Activated CD4-positive, alpha-beta memory T cell treated with anti-CD3 and anti-CD28 coated beads, Interleukin-2, amount 10 ng/mL, durations not matched to agents 7 days and 5 days (primary cell): ENCODE measurements around the gene HSPBP1. TPM values are rescaled to one million over a fixed set of nuclear protein-coding genes. Genes with fewer than 3 reads are reported as not detected.
A peak's percentile ranks its signal among the peaks of the same experiment; 100 is the strongest.

Source experiments
- CTCF ChIA-PET: fragments of 350-600 bp; sonication (Branson Sonifier 250); formaldehyde crosslinking; loops from one replicate; lab custom pipeline; 2021; ENCODE audit warnings: antibody characterized with exemption, inconsistent platforms; lab: Charles Lee
- POLR2A ChIA-PET: fragments of 350-600 bp; sonication (Branson Sonifier 250); formaldehyde crosslinking; loops from one replicate; lab custom pipeline; 2021; ENCODE audit warnings: antibody characterized with exemption; lab: Charles Lee
- DNase-seq: peaks from one replicate; pipeline ENCODE4 v3.0.0-alpha.2; 2020
- H3K27ac Mint-ChIP-seq: one replicate; pipeline ENCODE4 v1.8.0; 2021; ENCODE audit warnings: mild to moderate bottlenecking, mixed read lengths
- H3K27me3 Mint-ChIP-seq: one replicate; pipeline ENCODE4 v1.8.0; 2021; ENCODE audit warnings: mixed read lengths
- H3K36me3 Mint-ChIP-seq: one replicate; pipeline ENCODE4 v1.8.0; 2021; ENCODE audit warnings: low read depth, mixed read lengths
- H3K4me1 Mint-ChIP-seq: one replicate; pipeline ENCODE4 v1.8.0; 2021; ENCODE audit warnings: mixed read lengths
- H3K4me3 Mint-ChIP-seq: one replicate; pipeline ENCODE4 v1.8.0; 2021; ENCODE audit warnings: mild to moderate bottlenecking, mixed read lengths
- H3K9me3 Mint-ChIP-seq: one replicate; pipeline ENCODE4 v1.8.0; 2021; ENCODE audit warnings: mixed read lengths
- total RNA-seq, 2 experiments: library from RNA; stranded (reverse); gene quantifications; one replicate each; pipeline ENCODE4 v1.2.3, GENCODE V29; 2021

The HSPBP1 gene
- total RNA-seq, 2 experiments from 2014 or later, result 28.9 to 29.0 TPM

- no peak for DNase-seq
- H3K36me3 Mint-ChIP-seq, result peaks cover 16% of the 10 kb centered on the region
- H3K4me1 Mint-ChIP-seq, result peaks cover 58% of the 10 kb centered on the region
- ChIA-PET CTCF (interaction anchor here (0.9 to 2.9 kb wide), 2 partner anchors 12 to 23 kb away, joined by 3 to 18 read pairs; no protein-coding TSS in a partner anchor), POLR2A (interaction anchor here (1.0 to 6.9 kb wide), 8 partner anchors 20 to 320 kb away, joined by 3 to 96 read pairs (median 12); partner anchors contain the start of genes FIZ1, KMT5C, PPP1R12C and PPP6R1)
- H3K27me3 Mint-ChIP-seq, result peaks cover 8% of the 10 kb centered on the region
- no peaks in the 10 kb centered on the region for H3K9me3 Mint-ChIP-seq
- H3K27ac Mint-ChIP-seq, result peak overlapping the region; percentile 97
- peak overlapping the region; percentile 100 for H3K4me3 Mint-ChIP-seq
These were observed 570 bp downstream of the HSPBP1 start for GRCh38 chr19:55279340-55279739.

DNA sequence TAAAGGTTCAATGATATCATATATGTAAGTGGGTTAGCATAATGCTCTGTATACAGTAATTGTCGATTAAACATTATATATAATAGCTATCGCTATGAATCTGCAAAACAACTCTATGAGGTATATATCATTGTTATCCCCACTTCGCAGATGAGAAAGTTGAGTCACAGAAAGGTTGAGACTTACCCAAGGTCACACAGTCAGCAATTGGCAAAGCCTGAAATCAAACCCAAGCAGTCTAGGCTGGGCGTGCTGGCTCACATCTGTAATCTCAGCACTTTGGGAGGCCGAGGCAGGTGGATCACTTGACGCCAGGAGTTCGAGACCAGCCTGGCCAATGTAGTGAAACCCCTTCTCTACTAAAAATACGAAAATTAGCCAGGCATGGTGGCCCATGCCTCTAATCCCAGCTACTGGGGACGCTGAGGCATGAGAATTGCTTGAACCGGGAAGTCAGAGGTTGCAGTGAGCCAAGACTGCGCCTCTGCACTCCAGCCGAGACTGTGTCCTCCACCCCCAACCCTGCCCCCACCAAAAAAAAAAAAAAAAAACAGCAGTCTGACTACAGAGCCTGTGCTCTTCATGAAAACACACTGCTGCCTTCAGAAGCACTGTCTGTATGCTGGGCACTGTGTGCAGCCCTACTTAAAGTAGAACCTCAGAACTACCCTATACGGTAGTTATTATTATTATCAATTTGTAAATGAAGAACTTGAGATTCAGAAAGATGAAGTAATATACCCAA is 1.3 kb downstream of the HSPBP1 start:
- POLR2A ChIA-PET, result interaction anchor here (1.0 to 6.9 kb wide), 7 partner anchors 19 to 321 kb away, joined by 3 to 96 read pairs (median 15); partner anchors contain the start of genes FIZ1, KMT5C, PPP1R12C and PPP6R1
- no peaks in the 10 kb centered on the region for H3K9me3 Mint-ChIP-seq
- H3K36me3 Mint-ChIP-seq, result peaks cover 18% of the 10 kb centered on the region
- H3K27ac Mint-ChIP-seq, result peak overlapping the region; percentile 97
- DNase-seq, result no peak
- H3K4me1 Mint-ChIP-seq, result peaks cover 56% of the 10 kb centered on the region
- CTCF ChIA-PET, result interaction anchor here (0.9 to 3.0 kb wide), 7 partner anchors 14 to 189 kb away, joined by 3 to 13 read pairs (median 5); no protein-coding TSS in a partner anchor
- H3K4me3 Mint-ChIP-seq, result peak overlapping the region; percentile 100
- H3K27me3 Mint-ChIP-seq, result peaks cover 7% of the 10 kb centered on the region

- Mint-ChIP-seq H3K27ac (peak overlapping the region; percentile 97), H3K9me3 (no peaks in the 10 kb centered on the region), H3K27me3 (no peaks in the 10 kb centered on the region), H3K36me3 (peaks cover 22% of the 10 kb centered on the region), H3K4me3 (peak overlapping the region; percentile 59), H3K4me1 (peaks cover 51% of the 10 kb centered on the region)
- POLR2A ChIA-PET, result interaction anchor here (0.9 to 6.9 kb wide), 5 partner anchors 16 to 160 kb away, joined by 3 to 96 read pairs (median 8); partner anchors contain the start of genes PPP1R12C, PPP6R1 and UBE2S
- DNase-seq, result no peak
- CTCF ChIA-PET, result interaction anchor here (1.2 to 3.0 kb wide), 6 partner anchors 15 to 190 kb away, joined by 3 to 13 read pairs (median 7); no protein-coding TSS in a partner anchor
These were observed 2.4 kb downstream of the HSPBP1 start for GRCh38 chr19:55277494-55277893.

DNA sequence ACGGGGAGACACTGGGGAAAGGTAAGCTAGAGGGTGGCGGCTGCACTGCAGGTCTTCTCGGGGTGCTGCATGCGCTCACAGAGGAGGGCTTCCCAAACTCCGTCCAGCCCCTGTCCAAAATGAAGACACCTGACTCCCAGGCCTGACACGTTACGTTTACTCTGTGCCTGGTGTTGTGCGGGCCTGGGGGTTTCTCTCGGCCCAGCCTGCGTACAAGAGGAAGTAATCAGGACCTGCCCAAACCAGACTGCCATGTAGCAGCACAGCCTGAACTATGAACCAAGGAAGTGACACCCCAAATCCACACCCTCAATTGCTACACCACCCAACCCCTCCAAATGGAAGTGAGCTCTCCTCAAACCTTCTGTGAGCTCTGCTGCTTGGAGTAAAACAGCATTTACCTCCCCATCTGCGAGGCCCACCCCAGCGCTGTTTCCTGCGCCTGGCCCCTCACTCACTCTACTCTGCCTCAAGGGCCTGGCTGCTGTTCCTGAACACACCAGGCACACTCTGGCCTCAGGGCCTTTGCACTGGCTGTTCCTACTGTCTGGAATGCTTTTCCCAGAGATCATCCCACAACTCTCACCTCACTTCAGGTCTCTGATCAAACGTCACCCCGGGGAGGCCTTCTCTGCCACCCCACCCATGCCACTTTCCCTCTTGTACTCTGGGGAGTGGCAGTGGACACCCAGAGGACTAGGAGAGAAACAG is 3.0 kb downstream of the HSPBP1 start:
- peak overlapping the region; percentile 97 for H3K27ac Mint-ChIP-seq

GRCh38 chr19:55275851-55276719 is 3.8 kb downstream of the HSPBP1 start:
- H3K4me1 Mint-ChIP-seq, result peaks cover 47% of the 10 kb centered on the region
- POLR2A ChIA-PET, result interaction anchor here (2.1 to 6.9 kb wide), 4 partner anchors 16 to 158 kb away, joined by 8 to 96 read pairs (median 44); partner anchors contain the start of genes PPP1R12C, PPP6R1 and UBE2S
- H3K27ac Mint-ChIP-seq, result peak overlapping the region; percentile 97
- no peaks in the 10 kb centered on the region for H3K9me3 Mint-ChIP-seq
- H3K27me3 Mint-ChIP-seq, result no peaks in the 10 kb centered on the region
- H3K36me3 Mint-ChIP-seq, result peaks cover 29% of the 10 kb centered on the region
- CTCF ChIA-PET, result interaction anchor here (0.7 to 3.0 kb wide), 4 partner anchors 16 to 26 kb away, joined by 3 to 13 read pairs (median 11); no protein-coding TSS in a partner anchor
- peak overlapping the region; percentile 59 for H3K4me3 Mint-ChIP-seq
- peak; percentile 49 for DNase-seq

More for the DNA sequence above, 3.0 kb downstream of the HSPBP1 start:
- POLR2A ChIA-PET, result interaction anchor here (0.9 to 6.9 kb wide), 5 partner anchors 15 to 159 kb away, joined by 3 to 96 read pairs (median 8); partner anchors contain the start of genes PPP1R12C, PPP6R1 and UBE2S
- Mint-ChIP-seq H3K27me3 (no peaks in the 10 kb centered on the region), H3K4me3 (peak overlapping the region; percentile 59), H3K36me3 (peaks cover 28% of the 10 kb centered on the region), H3K4me1 (peaks cover 51% of the 10 kb centered on the region), H3K9me3 (no peaks in the 10 kb centered on the region)
- CTCF ChIA-PET, result interaction anchor here (1.4 to 3.0 kb wide), 5 partner anchors 15 to 190 kb away, joined by 3 to 13 read pairs (median 9); no protein-coding TSS in a partner anchor
- peak; percentile 31 for DNase-seq

- Mint-ChIP-seq H3K9me3 (no peaks in the 10 kb centered on the region), H3K4me1 (peaks cover 29% of the 10 kb centered on the region), H3K27ac (no peak overlapping the region), H3K27me3 (no peaks in the 10 kb centered on the region), H3K36me3 (peaks cover 32% of the 10 kb centered on the region), H3K4me3 (no peak overlapping the region)
- POLR2A ChIA-PET, result interaction anchor here (6.9 kb wide), 1 partner anchor 14 kb away, joined by 81 read pairs; the partner anchor contains the start of gene PPP6R1
- CTCF ChIA-PET, result no interaction called here
- DNase-seq, result no peak
These were observed 5.8 kb downstream of the HSPBP1 start for GRCh38 chr19:55273978-55274707.

GRCh38 chr19:55272142-55272541 is 7.8 kb downstream of the HSPBP1 start:
- no peaks in the 10 kb centered on the region for H3K27me3 Mint-ChIP-seq
- peaks cover 16% of the 10 kb centered on the region for H3K4me1 Mint-ChIP-seq
- no peak overlapping the region for H3K27ac Mint-ChIP-seq
- H3K36me3 Mint-ChIP-seq, result peaks cover 32% of the 10 kb centered on the region
- POLR2A ChIA-PET, result interaction anchor here (2.0 kb wide), 1 partner anchor 13 kb away, joined by 6 read pairs; the partner anchor contains the start of gene PPP6R1
- CTCF ChIA-PET, result no interaction called here
- H3K4me3 Mint-ChIP-seq, result no peak overlapping the region
- no peak for DNase-seq
- no peaks in the 10 kb centered on the region for H3K9me3 Mint-ChIP-seq

- POLR2A ChIA-PET, result interaction anchor here (1.1 to 2.5 kb wide), 2 partner anchors 11 to 31 kb away, joined by 3 to 11 read pairs; partner anchors contain the start of gene PPP6R1
- no peak for DNase-seq
- Mint-ChIP-seq H3K27me3 (no peaks in the 10 kb centered on the region), H3K27ac (no peak overlapping the region), H3K4me1 (peaks cover 7% of the 10 kb centered on the region), H3K4me3 (no peak overlapping the region), H3K36me3 (peaks cover 34% of the 10 kb centered on the region), H3K9me3 (peaks cover 7% of the 10 kb centered on the region)
- CTCF ChIA-PET, result no interaction called here
These were observed 9.6 kb downstream of the HSPBP1 start for GRCh38 chr19:55270172-55270942.

- H3K36me3 Mint-ChIP-seq, result peaks cover 31% of the 10 kb centered on the region
- ChIA-PET POLR2A (interaction anchor here (1.2 to 2.5 kb wide), 2 partner anchors 10 to 115 kb away, joined by 4 to 11 read pairs; partner anchors contain the start of genes PPP6R1 and TMEM238), CTCF (no interaction called here)
- no peak overlapping the region for H3K4me3 Mint-ChIP-seq
- H3K4me1 Mint-ChIP-seq, result peaks cover 4% of the 10 kb centered on the region
- no peak overlapping the region for H3K27ac Mint-ChIP-seq
- peaks cover 7% of the 10 kb centered on the region for H3K9me3 Mint-ChIP-seq
- H3K27me3 Mint-ChIP-seq, result no peaks in the 10 kb centered on the region
- no peak for DNase-seq
These were observed 10.6 kb downstream of the HSPBP1 start for GRCh38 chr19:55269299-55269698.

DNA sequence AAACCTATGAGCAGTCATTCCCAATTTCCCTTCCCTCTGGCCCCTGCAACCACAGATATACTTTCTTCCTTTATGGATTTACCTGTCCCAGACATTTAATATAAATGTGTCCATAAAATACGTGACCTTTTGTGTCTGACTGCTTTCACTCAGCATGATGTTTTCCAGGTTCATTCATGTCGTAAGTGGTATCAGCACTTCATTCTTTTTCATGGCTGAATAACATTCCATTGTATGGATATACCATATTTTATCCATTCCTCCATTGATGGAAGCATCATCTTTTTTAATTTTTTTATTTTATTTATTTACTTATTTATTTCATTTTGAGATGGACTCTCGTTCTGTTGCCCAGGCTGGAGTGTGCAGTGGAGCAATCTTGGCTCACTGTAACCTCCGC is 13.1 kb downstream of the HSPBP1 start:
- no peak overlapping the region for H3K27ac Mint-ChIP-seq
- H3K27me3 Mint-ChIP-seq, result no peaks in the 10 kb centered on the region
- H3K4me3 Mint-ChIP-seq, result no peak overlapping the region
- ChIA-PET POLR2A (no interaction called here), CTCF (no interaction called here)
- H3K4me1 Mint-ChIP-seq, result peaks cover 4% of the 10 kb centered on the region
- DNase-seq, result no peak
- H3K36me3 Mint-ChIP-seq, result peaks cover 20% of the 10 kb centered on the region
- H3K9me3 Mint-ChIP-seq, result peaks cover 7% of the 10 kb centered on the region
